ENCODE data around the gene CBX1. TPM values are rescaled to one million over a fixed set of nuclear protein-coding genes. Genes with fewer than 3 reads are reported as not detected.

Gene CBX1
- total and polyA plus RNA-seq, 10 of the 15 experiments (the other 5 are each of a cell fraction or from before 2014, with no cell fraction given) = 11.8 to 99.2 (median 43.5) TPM

DNA sequence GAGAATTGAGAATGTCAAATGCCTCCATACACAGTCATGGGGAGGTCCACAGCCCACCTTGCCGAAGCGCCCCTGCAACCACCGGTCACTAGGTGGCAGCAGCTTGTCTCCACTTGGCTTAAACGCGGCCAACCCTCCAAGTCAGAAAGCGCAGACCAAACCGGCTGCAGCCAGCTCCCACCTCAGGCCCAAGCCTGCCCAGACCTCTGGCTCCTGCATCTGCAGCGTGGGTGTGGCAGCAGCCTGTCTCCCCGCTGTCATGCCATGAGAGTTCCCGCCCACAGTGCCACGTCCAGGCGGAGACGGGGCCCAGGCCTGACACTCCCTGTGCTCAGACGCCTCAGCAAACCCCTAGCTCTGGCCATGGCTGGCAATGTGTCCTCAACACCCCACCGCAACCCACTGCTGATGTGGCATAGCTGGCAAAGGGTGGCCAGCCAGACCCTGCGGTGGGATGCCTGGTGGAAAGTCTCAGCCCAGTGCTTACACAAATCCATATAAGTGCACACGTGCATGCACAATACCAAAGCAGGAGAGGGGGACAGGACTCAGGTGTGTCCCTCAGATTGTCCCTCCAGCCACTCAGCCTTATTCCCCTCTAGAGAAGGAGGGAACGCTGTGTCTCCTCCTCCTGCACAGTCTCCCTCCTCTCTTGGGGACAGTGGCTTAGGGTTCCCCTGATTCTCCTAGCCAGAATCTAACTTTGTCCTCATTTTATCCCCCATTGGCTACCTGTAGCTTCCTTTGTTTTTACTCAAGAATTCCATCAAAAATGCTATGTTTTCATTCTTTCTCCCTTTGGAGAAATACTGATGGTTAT lies 74.6 kb downstream of the CBX1 start (continued):
- TF ChIP-seq, protein P1, sequence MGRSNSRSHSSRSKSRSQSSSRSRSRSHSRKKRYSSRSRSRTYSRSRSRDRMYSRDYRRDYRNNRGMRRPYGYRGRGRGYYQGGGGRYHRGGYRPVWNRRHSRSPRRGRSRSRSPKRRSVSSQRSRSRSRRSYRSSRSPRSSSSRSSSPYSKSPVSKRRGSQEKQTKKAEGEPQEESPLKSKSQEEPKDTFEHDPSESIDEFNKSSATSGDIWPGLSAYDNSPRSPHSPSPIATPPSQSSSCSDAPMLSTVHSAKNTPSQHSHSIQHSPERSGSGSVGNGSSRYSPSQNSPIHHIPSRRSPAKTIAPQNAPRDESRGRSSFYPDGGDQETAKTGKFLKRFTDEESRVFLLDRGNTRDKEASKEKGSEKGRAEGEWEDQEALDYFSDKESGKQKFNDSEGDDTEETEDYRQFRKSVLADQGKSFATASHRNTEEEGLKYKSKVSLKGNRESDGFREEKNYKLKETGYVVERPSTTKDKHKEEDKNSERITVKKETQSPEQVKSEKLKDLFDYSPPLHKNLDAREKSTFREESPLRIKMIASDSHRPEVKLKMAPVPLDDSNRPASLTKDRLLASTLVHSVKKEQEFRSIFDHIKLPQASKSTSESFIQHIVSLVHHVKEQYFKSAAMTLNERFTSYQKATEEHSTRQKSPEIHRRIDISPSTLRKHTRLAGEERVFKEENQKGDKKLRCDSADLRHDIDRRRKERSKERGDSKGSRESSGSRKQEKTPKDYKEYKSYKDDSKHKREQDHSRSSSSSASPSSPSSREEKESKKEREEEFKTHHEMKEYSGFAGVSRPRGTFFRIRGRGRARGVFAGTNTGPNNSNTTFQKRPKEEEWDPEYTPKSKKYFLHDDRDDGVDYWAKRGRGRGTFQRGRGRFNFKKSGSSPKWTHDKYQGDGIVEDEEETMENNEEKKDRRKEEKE (IDR thresholded peaks at IDR 0.05) = no peak
- TF ChIP-seq, protein P2, sequence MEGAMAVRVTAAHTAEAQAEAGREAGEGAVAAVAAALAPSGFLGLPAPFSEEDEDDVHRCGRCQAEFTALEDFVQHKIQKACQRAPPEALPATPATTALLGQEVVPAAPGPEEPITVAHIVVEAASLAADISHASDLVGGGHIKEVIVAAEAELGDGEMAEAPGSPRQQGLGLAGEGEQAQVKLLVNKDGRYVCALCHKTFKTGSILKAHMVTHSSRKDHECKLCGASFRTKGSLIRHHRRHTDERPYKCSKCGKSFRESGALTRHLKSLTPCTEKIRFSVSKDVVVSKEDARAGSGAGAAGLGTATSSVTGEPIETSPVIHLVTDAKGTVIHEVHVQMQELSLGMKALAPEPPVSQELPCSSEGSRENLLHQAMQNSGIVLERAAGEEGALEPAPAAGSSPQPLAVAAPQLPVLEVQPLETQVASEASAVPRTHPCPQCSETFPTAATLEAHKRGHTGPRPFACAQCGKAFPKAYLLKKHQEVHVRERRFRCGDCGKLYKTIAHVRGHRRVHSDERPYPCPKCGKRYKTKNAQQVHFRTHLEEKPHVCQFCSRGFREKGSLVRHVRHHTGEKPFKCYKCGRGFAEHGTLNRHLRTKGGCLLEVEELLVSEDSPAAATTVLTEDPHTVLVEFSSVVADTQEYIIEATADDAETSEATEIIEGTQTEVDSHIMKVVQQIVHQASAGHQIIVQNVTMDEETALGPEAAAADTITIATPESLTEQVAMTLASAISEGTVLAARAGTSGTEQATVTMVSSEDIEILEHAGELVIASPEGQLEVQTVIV (IDR thresholded peaks at IDR 0.05; ENCODE audit: borderline replicate concordance, partially characterized antibody) = no peak
- TF ChIP-seq POLR2A (IDR thresholded peaks at IDR 0.05; ENCODE audit: low read depth, low read length) = no peak
- TF ChIP-seq NFYB (IDR thresholded peaks at IDR 0.05; ENCODE audit: insufficient read depth, low read depth, low read length) = no peak
- TF ChIP-seq, protein P3, sequence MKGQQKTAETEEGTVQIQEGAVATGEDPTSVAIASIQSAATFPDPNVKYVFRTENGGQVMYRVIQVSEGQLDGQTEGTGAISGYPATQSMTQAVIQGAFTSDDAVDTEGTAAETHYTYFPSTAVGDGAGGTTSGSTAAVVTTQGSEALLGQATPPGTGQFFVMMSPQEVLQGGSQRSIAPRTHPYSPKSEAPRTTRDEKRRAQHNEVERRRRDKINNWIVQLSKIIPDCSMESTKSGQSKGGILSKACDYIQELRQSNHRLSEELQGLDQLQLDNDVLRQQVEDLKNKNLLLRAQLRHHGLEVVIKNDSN (IDR thresholded peaks at IDR 0.05; ENCODE audit: borderline replicate concordance, extremely low read length, insufficient read depth, low read depth, low read length) = no peak
- no peak for TF ChIP-seq SRF (IDR thresholded peaks at IDR 0.05; ENCODE audit: low read depth in 2 of 2, low read length in 2 of 2)
- TF ChIP-seq EP300 (IDR thresholded peaks at IDR 0.05; ENCODE audit: borderline replicate concordance in 1 of 2, control insufficient read depth in 1 of 2, low read depth in 2 of 2, low read length in 2 of 2) = no peak
- peak; percentile 43; the same call in 1 of the 2 replicates for TF ChIP-seq IKZF1 (conservative IDR thresholded peaks at IDR 0.05)
- no peak for TF ChIP-seq NBN (IDR thresholded peaks at IDR 0.05)
- TF ChIP-seq CHD4 (IDR thresholded peaks at IDR 0.05) = no peak
- no peak for TF ChIP-seq ZNF622 (IDR thresholded peaks at IDR 0.05)
- TF ChIP-seq MTA2 (IDR thresholded peaks at IDR 0.05; ENCODE audit: low read depth) = no peak
- 0 out of 2 replicates have a peak, but pooled peaks have one; percentile 55 for TF ChIP-seq SMARCA5 (IDR thresholded peaks at IDR 0.05)
- no peak for TF ChIP-seq TAF1 (IDR thresholded peaks at IDR 0.05; ENCODE audit: borderline replicate concordance, low read depth, low read length)
- TF ChIP-seq PAX8 (IDR thresholded peaks at IDR 0.05) = no peak
- TF ChIP-seq ESRRA (IDR thresholded peaks at IDR 0.05; ENCODE audit: low read length) = no peak
- TF ChIP-seq, protein P4, sequence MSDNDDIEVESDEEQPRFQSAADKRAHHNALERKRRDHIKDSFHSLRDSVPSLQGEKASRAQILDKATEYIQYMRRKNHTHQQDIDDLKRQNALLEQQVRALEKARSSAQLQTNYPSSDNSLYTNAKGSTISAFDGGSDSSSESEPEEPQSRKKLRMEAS (IDR thresholded peaks at IDR 0.05; ENCODE audit: low read depth, low read length) = no peak
- TF ChIP-seq, protein P5, sequence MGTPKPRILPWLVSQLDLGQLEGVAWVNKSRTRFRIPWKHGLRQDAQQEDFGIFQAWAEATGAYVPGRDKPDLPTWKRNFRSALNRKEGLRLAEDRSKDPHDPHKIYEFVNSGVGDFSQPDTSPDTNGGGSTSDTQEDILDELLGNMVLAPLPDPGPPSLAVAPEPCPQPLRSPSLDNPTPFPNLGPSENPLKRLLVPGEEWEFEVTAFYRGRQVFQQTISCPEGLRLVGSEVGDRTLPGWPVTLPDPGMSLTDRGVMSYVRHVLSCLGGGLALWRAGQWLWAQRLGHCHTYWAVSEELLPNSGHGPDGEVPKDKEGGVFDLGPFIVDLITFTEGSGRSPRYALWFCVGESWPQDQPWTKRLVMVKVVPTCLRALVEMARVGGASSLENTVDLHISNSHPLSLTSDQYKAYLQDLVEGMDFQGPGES (IDR thresholded peaks at IDR 0.05) = 0 out of 2 replicates have a peak, but pooled peaks have one; percentile 28
- TF ChIP-seq, protein P6, sequence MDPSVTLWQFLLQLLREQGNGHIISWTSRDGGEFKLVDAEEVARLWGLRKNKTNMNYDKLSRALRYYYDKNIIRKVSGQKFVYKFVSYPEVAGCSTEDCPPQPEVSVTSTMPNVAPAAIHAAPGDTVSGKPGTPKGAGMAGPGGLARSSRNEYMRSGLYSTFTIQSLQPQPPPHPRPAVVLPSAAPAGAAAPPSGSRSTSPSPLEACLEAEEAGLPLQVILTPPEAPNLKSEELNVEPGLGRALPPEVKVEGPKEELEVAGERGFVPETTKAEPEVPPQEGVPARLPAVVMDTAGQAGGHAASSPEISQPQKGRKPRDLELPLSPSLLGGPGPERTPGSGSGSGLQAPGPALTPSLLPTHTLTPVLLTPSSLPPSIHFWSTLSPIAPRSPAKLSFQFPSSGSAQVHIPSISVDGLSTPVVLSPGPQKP (IDR thresholded peaks at IDR 0.05; ENCODE audit: low read depth, low read length) = no peak
- TF ChIP-seq CREM (IDR thresholded peaks at IDR 0.05; ENCODE audit: low read depth) = no peak
- 0 out of 2 replicates have a peak, but pooled peaks have one; percentile 36 for TF ChIP-seq RB1 (IDR thresholded peaks at IDR 0.05; ENCODE audit: borderline replicate concordance)
- TF ChIP-seq BACH1 (IDR thresholded peaks at IDR 0.05; ENCODE audit: borderline replicate concordance) = no peak
